Measurements from ENCODE around the gene DKKL1.
"Not testable (repeated sequence)": the region's sequence is repeated elsewhere in the genome, so short reads cannot be mapped to it uniquely, and the experiment has no call there.

Gene DKKL1

DNA sequence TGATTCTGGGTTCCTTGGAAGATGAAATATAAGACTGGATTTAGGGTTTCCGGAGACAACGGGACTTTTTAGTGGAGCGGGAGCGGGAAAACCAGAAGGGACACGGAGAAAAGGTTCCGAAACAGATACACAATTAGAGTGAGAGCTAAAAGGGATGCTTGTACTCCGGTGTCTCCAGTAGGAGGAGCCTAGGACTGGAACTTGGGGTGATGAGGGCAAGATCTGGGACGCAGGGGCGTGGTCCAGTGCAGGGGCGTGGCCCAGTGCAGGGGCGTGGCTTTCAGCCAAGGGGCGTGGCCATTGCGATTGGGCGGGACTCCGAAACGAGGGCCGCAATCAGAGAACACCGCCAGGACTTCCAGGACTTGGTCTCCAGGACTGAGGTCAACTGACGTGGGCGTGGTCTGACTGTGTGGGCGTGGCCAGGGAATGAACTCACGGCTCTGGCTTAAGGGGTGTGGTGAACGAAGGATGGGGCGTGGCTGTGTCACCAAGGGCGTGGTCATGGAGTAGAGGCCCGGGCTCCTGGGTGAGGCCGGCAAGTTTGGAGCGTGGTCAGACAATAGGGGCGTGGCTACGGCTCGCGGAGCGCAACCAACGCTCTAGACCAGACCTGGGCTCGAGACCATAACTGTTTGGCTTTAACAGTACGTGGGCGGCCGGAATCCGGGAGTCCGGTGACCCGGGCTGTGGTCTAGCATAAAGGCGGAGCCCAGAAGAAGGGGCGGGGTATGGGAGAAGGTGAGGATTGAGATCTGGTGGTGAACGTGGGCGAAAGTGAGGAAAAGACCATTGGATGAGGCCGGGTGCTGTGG lies at the start of gene DKKL1:
DKKL1 (plus strand) TSS at position 610 of the 815 bp plus-strand sequence; CDS start at position 732, 122 bp downstream.
- peak; percentile 99 for DNase-seq (ENCODE audit: low read depth)

DNA sequence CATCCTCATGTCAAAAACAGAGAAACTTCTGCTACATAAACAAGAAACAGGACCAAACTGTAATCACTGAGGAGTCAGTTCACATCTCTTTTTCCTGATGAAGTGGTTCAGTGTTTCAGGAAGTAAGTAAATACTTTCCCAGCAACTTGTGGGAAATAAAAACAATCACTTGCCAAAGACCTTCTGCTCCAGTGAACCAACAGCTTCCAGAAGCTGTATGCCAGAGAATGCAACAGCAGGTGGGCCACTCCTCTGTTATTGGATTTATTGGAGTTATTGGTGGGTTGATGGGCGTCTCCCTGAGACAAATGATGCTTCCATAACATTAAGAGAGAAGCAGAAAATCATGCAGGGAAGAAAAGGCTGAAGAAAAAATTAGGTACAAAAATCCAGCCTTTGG lies 48.6 kb upstream of the DKKL1 start:
- no peak for DNase-seq (ENCODE audit: low read depth)

DNA sequence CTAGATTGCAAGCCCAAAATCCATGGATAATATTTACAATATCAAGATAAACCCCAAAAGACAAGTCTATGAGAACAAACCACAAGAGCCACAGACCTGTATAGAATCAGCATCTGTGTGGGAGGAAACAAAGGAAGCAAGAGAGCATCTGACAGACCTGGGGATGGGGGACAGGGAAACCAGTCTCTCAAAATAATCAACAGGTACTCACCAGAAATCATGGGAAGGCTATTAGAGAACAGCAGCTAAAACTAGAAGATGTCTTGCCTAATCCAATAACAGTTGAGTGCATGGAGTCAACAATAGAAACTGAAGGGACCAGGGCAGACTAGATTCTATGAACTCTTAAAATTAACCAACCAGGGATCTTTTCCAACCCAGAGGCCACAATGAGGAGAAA lies 47.4 kb upstream of the DKKL1 start:
- no peak for DNase-seq (ENCODE audit: low read depth)

DNA sequence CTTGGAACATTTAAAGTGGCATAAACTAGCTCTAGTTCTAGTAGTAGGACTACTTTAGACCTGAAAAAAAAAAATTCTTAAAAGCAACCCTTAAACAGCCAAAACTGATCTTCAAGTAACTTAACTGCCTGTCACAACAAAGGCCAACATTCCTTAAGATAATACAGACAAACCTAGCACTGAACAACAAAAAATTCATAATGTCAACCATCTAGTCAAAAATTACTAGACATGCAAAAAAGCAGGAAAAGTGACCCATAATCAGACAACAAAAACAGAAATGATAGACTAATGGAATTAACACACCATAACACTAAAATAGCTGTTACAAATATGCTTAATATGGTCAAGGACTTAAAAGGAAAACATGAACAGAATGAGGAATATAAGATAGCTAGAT lies 45.4 kb upstream of the DKKL1 start:
- DNase-seq (ENCODE audit: low read depth): no peak

- no peak for DNase-seq (ENCODE audit: low read depth)
Measured at GRCh38 chr19:49324801-49325576, 38.7 kb upstream of the DKKL1 start, which contains the start of gene SLC6A16. SLC6A16 (minus strand) TSS chr19:49325191; CDS start chr19:49311347, 13,844 bp downstream.

DNA sequence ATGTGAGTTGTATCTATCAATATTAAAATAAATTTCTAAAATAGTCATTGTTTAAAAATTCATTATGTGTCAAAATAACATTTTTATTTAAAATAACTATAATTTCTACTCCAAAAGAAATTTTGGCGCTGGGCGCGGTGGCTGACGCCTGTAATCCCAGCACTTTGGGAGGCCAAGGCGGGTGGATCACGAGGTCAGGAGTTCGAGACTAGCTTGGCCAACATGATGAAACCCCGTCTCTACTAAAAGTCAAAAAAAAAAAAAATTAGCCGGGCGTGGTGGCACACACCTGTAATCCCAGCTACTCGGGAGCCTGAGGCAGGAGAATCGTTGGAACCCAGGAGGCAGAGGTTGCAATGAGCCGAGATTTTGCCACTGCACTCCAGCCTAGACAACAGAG lies 37.9 kb upstream of the DKKL1 start:
- not testable (repeated sequence) for DNase-seq (ENCODE audit: low read depth)

DNA sequence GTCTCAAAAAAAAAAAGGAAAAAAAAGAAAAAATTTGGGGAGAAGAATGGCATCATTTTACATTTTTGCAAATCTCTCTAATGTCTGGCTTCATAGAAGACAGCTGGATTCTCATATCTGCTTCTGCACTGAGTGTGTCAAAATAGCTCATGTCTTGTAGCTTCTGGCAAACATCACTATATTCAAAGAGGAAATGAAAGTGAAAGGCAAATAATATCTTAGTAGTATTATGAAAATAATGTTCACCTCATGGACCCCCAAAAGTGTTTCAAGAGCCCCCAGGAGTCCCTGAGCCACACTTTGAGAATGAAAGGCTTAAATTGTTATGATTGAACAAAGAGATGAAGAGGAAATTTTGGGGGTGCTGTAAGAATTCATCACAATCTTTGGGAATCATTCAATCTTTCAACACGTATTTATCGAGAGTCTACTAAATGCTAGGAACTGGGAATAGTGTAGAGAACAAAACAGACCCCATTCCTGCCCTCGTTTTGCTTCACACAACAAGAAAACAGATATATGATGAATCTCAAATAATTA lies 37.4 kb upstream of the DKKL1 start:
- DNase-seq (ENCODE audit: low read depth): no peak

DNA sequence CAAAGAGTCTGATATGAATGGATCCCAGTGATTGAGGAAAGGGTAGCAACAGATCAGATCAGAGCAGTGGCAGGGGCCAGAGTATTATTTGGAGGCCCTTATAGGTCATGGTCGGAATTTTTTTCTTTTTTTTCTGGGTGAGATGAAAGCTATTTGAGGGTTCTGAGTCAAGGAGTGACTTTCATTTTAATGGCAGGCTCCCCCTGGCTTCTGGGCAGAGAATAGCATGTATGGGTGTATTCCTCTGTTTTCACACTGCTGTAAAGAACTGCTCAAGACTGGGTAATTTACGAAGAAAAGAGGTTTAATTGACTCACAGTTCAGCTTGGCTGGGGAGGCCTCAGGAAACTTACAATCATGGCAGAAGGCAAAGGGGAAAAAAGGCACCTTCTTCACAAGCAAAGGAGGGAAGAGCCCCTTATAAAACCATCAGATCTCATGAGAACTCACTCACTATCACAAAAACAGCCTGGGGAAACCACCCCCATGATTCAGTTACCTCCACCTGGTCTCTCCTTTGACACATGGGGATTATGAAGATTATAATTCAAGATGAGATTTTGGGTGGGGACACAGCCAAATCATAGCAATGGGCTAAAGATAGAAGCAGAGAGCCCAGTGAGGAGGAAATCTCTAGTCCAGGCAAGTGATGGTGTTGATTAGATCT lies 35.7 kb upstream of the DKKL1 start:
- no peak for DNase-seq (ENCODE audit: low read depth)

DNA sequence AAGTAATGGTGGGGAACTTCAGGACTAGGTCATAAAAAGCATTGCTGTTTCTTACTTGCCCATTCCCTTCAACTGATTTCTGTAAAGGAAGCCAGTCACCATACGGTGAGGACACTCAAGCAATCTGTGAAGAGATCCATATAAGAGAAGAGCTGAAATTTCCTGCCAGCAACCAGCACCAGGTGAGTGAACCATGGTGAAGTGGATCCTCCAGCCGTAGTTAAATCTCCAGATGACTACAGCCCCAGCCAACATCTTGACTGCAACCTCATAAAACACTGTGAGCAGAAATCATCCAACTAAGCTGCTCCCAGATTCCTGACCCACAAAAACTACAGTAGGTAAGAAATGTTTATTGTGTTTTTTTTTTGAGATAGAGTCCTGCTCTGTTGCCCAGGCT lies 34.9 kb upstream of the DKKL1 start:
- no peak for DNase-seq (ENCODE audit: low read depth)

GRCh38 chr19:49331187-49331586 lies 32.5 kb upstream of the DKKL1 start:
- not testable (repeated sequence) for DNase-seq (ENCODE audit: low read depth)

- DNase-seq (ENCODE audit: low read depth): no peak
Measured at GRCh38 chr19:49331616-49332055, 32.0 kb upstream of the DKKL1 start.

DNA sequence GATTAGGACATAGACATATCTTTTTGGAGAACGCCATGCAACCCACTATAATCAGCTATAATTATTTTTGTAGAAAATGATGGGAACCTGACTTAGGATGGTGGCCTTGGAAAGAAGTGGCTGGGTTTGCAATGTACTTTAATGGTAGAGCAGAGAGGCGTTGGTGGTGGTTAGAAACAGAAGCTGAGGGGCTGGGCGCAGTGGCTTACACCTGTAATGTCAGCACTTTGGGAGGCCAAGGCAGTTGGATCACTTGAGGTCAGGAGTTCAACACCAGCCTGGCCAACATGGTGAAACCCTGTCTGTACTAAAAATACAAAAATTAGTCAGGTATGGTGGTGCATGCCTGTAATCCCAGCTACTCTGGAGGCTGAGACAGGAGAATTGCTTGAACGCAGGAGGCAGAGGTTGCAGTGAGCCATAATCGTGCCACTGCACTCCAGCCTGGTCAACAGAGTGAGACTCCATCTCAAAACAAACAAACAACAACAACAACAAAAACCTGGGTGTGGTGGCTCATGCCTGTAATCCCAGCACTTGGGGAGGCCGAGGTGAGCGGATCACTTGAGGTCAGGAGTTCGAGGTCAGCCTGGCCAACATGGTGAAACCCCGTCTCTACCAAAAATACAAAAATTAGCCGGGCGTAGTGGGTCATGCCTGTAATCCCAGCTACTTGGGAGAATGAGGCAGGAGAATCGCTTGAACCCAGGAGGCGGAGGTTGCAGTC lies 30.8 kb upstream of the DKKL1 start:
- DNase-seq (ENCODE audit: low read depth): not testable (repeated sequence)

DNA sequence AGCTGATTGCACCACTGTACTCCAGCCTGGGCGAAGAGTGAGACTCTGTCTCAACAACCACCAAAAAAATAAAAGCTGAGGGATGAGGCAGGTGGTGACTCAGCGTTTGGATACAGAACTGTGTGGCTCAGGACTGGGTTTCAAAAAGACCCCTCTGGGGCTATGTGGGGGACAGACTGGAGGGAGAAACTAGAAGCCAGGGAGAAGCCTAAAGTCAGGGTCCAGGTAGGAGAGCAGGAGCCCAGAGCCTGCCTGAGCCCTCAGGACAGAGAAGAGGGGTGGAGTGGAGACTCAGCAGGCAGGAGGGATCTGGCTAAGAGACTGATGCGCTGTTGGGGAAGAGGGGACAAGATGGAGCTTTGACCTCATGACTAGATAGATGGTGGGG lies 30.3 kb upstream of the DKKL1 start:
- DNase-seq (ENCODE audit: low read depth): no peak

DNA sequence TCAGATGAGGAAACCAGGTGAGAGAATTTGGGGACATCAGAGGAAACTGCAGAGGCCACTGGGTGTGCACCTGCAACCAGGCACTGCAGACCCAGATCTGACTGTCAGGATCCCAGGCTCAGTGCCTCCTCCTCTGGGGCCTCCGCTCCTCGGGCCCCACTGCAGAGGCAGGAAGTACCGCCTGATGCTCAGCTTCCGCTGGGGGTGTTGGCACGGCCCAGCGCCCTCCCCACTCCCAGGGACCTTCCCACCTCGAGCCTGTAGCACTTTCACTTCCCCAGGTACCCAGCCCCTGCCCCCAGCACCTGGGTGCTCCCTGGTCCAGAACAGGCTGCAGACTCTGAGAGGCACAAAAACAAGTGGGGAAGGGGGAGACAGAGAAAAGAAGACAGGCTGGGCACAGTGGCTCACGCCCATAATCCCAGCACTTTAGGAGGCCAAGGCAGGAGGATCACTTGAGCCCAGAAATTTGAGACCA lies 29.8 kb upstream of the DKKL1 start:
- DNase-seq (ENCODE audit: low read depth): no peak

GRCh38 chr19:49335071-49335783 lies 28.4 kb upstream of the DKKL1 start, which contains the start of gene CD37:
CD37 (plus strand) TSS chr19:49335406; CDS start chr19:49335541, 135 bp downstream.
- DNase-seq (ENCODE audit: low read depth): no peak

DNA sequence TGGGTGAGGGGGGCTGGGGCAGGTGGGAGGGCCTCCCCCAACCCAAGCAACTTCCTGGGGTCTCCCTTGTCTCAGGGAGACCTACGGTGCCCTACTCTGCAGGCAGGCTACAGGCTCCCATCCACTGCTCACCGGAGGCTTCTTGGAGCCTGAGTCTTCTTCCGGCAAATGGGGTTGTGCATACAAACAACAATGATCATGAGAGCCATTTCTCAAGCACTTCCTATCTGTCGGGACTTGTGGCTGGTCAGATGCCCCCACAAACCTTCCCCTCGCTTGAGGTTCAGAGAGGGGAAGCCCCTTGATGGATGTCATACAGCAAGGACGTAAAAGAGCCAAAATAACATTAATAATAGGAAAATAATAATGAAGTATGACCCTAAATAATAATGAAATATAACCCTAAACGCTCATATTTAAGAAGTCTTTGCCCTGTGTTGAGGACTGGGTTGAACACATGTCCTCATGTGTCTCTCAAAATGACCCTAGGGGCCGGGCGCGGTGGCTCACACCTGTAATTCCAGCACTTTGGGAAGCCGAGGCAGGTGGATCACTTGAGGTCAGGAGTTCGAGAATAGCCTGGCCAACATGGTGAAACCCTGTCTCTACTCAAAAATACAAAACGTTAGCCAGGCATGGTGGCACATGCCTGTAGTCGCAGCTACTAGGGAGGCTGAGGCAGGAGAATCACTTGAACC lies 27.7 kb upstream of the DKKL1 start:
- no peak for DNase-seq (ENCODE audit: low read depth)

GRCh38 chr19:49336482-49337266 lies 27.0 kb upstream of the DKKL1 start:
- no peak for DNase-seq (ENCODE audit: low read depth)

- no peak for DNase-seq (ENCODE audit: low read depth)
Measured at GRCh38 chr19:49337267-49338022, 26.2 kb upstream of the DKKL1 start.
